ENCODE measurements around the gene PDZD7.

The PDZD7 gene

GRCh38 chr10:101030496-101031127, 317 bp downstream of the PDZD7 start:
- no peak; the same call in 2 of the 3 replicates for ATAC-seq (ENCODE audit: low read depth)
- H3K27ac ChIP-seq (ENCODE audit: poor library complexity, severe bottlenecking) = no peak overlapping the region
- H3K4me1 ChIP-seq (ENCODE audit: insufficient read depth, poor library complexity, severe bottlenecking) = no peaks in the 10 kb centered on the region
- H3K36me3 ChIP-seq (ENCODE audit: low read depth) = peaks cover 13% of the 10 kb centered on the region
- H3K27me3 ChIP-seq (ENCODE audit: insufficient read depth, poor library complexity, severe bottlenecking) = no peaks in the 10 kb centered on the region
- peak overlapping the region; percentile 48 for H3K4me3 ChIP-seq (ENCODE audit: severe bottlenecking)
- H3K9me3 ChIP-seq (ENCODE audit: severe bottlenecking) = no peaks in the 10 kb centered on the region
- TF ChIP-seq CTCF (IDR thresholded peaks at IDR 0.05; ENCODE audit: poor library complexity, severe bottlenecking) = no peak
- DNase-seq (ENCODE audit: low spot score) = no peak

GRCh38 chr10:101029520-101030295, 1.2 kb downstream of the PDZD7 start:
- ATAC-seq (ENCODE audit: low read depth) (no peak), DNase-seq (ENCODE audit: low spot score) (no peak)
- no peaks in the 10 kb centered on the region for H3K9me3 ChIP-seq (ENCODE audit: severe bottlenecking)
- peaks cover 4% of the 10 kb centered on the region for H3K36me3 ChIP-seq (ENCODE audit: low read depth)
- no peaks in the 10 kb centered on the region for H3K4me1 ChIP-seq (ENCODE audit: insufficient read depth, poor library complexity, severe bottlenecking)
- no peak overlapping the region for H3K27ac ChIP-seq (ENCODE audit: poor library complexity, severe bottlenecking)
- H3K4me3 ChIP-seq (ENCODE audit: severe bottlenecking) = no peak overlapping the region
- no peak for TF ChIP-seq CTCF (IDR thresholded peaks at IDR 0.05; ENCODE audit: poor library complexity, severe bottlenecking)
- no peaks in the 10 kb centered on the region for H3K27me3 ChIP-seq (ENCODE audit: insufficient read depth, poor library complexity, severe bottlenecking)

- Histone ChIP-seq H3K27ac (ENCODE audit: poor library complexity, severe bottlenecking) (no peak overlapping the region), H3K36me3 (ENCODE audit: low read depth) (no peaks in the 10 kb centered on the region), H3K27me3 (ENCODE audit: insufficient read depth, poor library complexity, severe bottlenecking) (no peaks in the 10 kb centered on the region), H3K4me1 (ENCODE audit: insufficient read depth, poor library complexity, severe bottlenecking) (no peaks in the 10 kb centered on the region), H3K9me3 (ENCODE audit: severe bottlenecking) (no peaks in the 10 kb centered on the region), H3K4me3 (ENCODE audit: severe bottlenecking) (no peak overlapping the region)
- ATAC-seq (ENCODE audit: low read depth) (no peak), DNase-seq (ENCODE audit: low spot score) (no peak)
- no peak for TF ChIP-seq CTCF (IDR thresholded peaks at IDR 0.05; ENCODE audit: poor library complexity, severe bottlenecking)
Observed at GRCh38 chr10:101028446-101029337, 2.2 kb downstream of the PDZD7 start.

- TF ChIP-seq CTCF (IDR thresholded peaks at IDR 0.05; ENCODE audit: poor library complexity, severe bottlenecking) = no peak
- Histone ChIP-seq H3K9me3 (ENCODE audit: severe bottlenecking) (no peaks in the 10 kb centered on the region), H3K36me3 (ENCODE audit: low read depth) (no peaks in the 10 kb centered on the region), H3K27me3 (ENCODE audit: insufficient read depth, poor library complexity, severe bottlenecking) (no peaks in the 10 kb centered on the region), H3K27ac (ENCODE audit: poor library complexity, severe bottlenecking) (no peak overlapping the region), H3K4me1 (ENCODE audit: insufficient read depth, poor library complexity, severe bottlenecking) (no peaks in the 10 kb centered on the region), H3K4me3 (ENCODE audit: severe bottlenecking) (no peak overlapping the region)
- DNase-seq (ENCODE audit: low spot score) (no peak), ATAC-seq (ENCODE audit: low read depth) (no peak)
Observed at GRCh38 chr10:101027106-101027720, 3.7 kb downstream of the PDZD7 start.
